ENCODE results near the gene BCAS3.

The BCAS3 gene

GRCh38 chr17:61289408-61290385 lies 612.0 kb downstream of the BCAS3 start:
- no peak for DNase-seq (ENCODE audit: low read depth)

- no peak for DNase-seq (ENCODE audit: low read depth)
Observed at GRCh38 chr17:61291451-61292285, 614.0 kb downstream of the BCAS3 start.

GRCh38 chr17:61294286-61294685 lies 616.6 kb downstream of the BCAS3 start:
- no peak for DNase-seq (ENCODE audit: low read depth)

GRCh38 chr17:61294777-61295176 lies 617.1 kb downstream of the BCAS3 start:
- no peak for DNase-seq (ENCODE audit: low read depth)

- DNase-seq (ENCODE audit: low read depth), result no peak
Observed at GRCh38 chr17:61296058-61296457, 618.4 kb downstream of the BCAS3 start.

GRCh38 chr17:61299517-61300513 lies 622.2 kb downstream of the BCAS3 start:
- no peak for DNase-seq (ENCODE audit: low read depth)

- DNase-seq (ENCODE audit: low read depth), result no peak
Observed at GRCh38 chr17:61302953-61303816, 625.5 kb downstream of the BCAS3 start.

- DNase-seq (ENCODE audit: low read depth), result no peak
Observed at GRCh38 chr17:61303817-61304096, 626.1 kb downstream of the BCAS3 start.

- no peak for DNase-seq (ENCODE audit: low read depth)
Observed at GRCh38 chr17:61305024-61305423, 627.4 kb downstream of the BCAS3 start.

GRCh38 chr17:61306003-61306402 lies 628.4 kb downstream of the BCAS3 start:
- no peak for DNase-seq (ENCODE audit: low read depth)

- no peak for DNase-seq (ENCODE audit: low read depth)
Observed at GRCh38 chr17:61307905-61308886, 630.5 kb downstream of the BCAS3 start.

GRCh38 chr17:61309362-61310256 lies 632.0 kb downstream of the BCAS3 start:
- no peak for DNase-seq (ENCODE audit: low read depth)

- DNase-seq (ENCODE audit: low read depth), result no peak
Observed at GRCh38 chr17:61310590-61310989, 632.9 kb downstream of the BCAS3 start.

GRCh38 chr17:61312406-61313295 lies 635.0 kb downstream of the BCAS3 start:
- DNase-seq (ENCODE audit: low read depth), result no peak

GRCh38 chr17:61313461-61314326 lies 636.0 kb downstream of the BCAS3 start:
- no peak for DNase-seq (ENCODE audit: low read depth)

- no peak for DNase-seq (ENCODE audit: low read depth)
Observed at GRCh38 chr17:61314368-61315078, 636.9 kb downstream of the BCAS3 start.

Measured in HS-27A (cell line).